ENCODE results near the gene FBN1. TPM values are rescaled to one million over a fixed set of nuclear protein-coding genes. Genes with fewer than 3 reads are reported as not detected.
A peak's percentile ranks its signal among the peaks of the same experiment; 100 is the strongest.

The FBN1 gene
- total and polyA plus RNA-seq, 2 donors (not counting 3 experiments of a cell fraction or from before 2014, with no cell fraction given), result 107 to 111 TPM

DNA sequence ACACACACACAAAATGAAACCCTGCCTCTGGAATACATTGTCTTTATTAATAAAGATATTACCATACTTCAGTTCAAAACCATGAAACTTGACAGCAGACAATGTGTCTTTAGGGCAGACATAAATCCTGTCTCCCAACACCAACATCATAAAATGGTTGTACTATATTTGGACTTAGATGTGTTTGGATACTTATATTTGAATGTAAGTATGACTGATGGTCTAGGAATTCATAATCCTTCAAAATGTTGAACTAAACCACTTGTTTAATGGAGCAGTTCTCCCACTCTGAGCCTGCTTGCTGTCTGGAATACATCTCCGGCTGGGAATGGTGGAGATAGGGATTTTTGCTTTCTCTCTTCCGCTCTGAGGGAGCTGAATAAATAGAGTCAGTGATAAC is 10.6 kb downstream of the FBN1 start:
- dilution Hi-C loops (cut with MboI; ENCODE audit: extremely low pct_ligation_motif_present, low sequenced_read_pairs), result no loop called here
- Histone ChIP-seq H4K20me1 (replicated peaks; ENCODE audit: control insufficient read depth, extremely low read depth, insufficient read depth, low read length) (no peaks in the 10 kb centered on the region), H3K27ac (ENCODE audit: insufficient read depth, low read depth, low read length) (no peak overlapping the region), H3K27me3 (ENCODE audit: control insufficient read depth in 2 of 2, insufficient read depth in 2 of 2, low read length in 2 of 2) (no peaks in the 10 kb centered on the region), H3K4me3 (replicated peaks in 1 of 3; ENCODE audit: insufficient read depth in 1 of 3, low read depth in 1 of 3, low read length in 3 of 3) (no peak overlapping the region), H3K4me1 (ENCODE audit: control insufficient read depth, extremely low read depth, insufficient read depth, low read length) (no peaks in the 10 kb centered on the region), H2AFZ (ENCODE audit: low read depth, low read length) (no peak overlapping the region), H3K4me2 (ENCODE audit: insufficient read depth, low read length) (no peak overlapping the region), H3K36me3 (ENCODE audit: control insufficient read depth in 2 of 2, extremely low read depth in 1 of 2, insufficient read depth in 2 of 2, low read length in 2 of 2) (peaks cover 0 to 3% of the 10 kb centered on the region in 2 experiments), H3K9ac (replicated peaks; ENCODE audit: extremely low read depth, insufficient read depth, low read length) (no peak overlapping the region), H3K9me1 (replicated peaks; ENCODE audit: control insufficient read depth, extremely low read depth, insufficient read depth, low read length) (no peaks in the 10 kb centered on the region), H3K79me2 (ENCODE audit: control insufficient read depth, insufficient read depth, low read length) (no peaks in the 10 kb centered on the region), H3K9me3 (replicated peaks; ENCODE audit: control insufficient read depth, insufficient read depth, low read length) (no peaks in the 10 kb centered on the region)
- no peak for FAIRE-seq
- TF ChIP-seq POLR2AphosphoS5 (IDR thresholded peaks at IDR 0.05; ENCODE audit: insufficient read depth, low read depth, low read length) (no peak), JUN (IDR thresholded peaks at IDR 0.05; ENCODE audit: borderline replicate concordance, insufficient read depth, insufficient read length, low read depth) (no peak), GATA2 (IDR thresholded peaks at IDR 0.05; ENCODE audit: insufficient read depth, insufficient read length, low read depth, low read length) (no peak), POLR2A (IDR thresholded peaks at IDR 0.05; ENCODE audit: low read depth, low read length) (no peak)
- TF ChIP-seq, protein P1, sequence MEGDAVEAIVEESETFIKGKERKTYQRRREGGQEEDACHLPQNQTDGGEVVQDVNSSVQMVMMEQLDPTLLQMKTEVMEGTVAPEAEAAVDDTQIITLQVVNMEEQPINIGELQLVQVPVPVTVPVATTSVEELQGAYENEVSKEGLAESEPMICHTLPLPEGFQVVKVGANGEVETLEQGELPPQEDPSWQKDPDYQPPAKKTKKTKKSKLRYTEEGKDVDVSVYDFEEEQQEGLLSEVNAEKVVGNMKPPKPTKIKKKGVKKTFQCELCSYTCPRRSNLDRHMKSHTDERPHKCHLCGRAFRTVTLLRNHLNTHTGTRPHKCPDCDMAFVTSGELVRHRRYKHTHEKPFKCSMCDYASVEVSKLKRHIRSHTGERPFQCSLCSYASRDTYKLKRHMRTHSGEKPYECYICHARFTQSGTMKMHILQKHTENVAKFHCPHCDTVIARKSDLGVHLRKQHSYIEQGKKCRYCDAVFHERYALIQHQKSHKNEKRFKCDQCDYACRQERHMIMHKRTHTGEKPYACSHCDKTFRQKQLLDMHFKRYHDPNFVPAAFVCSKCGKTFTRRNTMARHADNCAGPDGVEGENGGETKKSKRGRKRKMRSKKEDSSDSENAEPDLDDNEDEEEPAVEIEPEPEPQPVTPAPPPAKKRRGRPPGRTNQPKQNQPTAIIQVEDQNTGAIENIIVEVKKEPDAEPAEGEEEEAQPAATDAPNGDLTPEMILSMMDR (IDR thresholded peaks at IDR 0.05; ENCODE audit: extremely low read depth in 1 of 2, insufficient read depth in 1 of 2, low read depth in 1 of 2, low read length in 2 of 2), result no peak
- no TSS peak for BruUV-seq (replicated peaks)
- POLR2A ChIA-PET, result no interaction called here
- DNase-seq (ENCODE audit: low read depth, low spot score), result peak; percentile 59
- CTCF ChIA-PET, result interaction anchor here (2.2 to 2.3 kb wide), 2 partner anchors 10 to 127 kb away, joined by 5 to 9 read pairs; no protein-coding TSS in a partner anchor
- intact Hi-C loops (cut with micrococcal nuclease), result no loop called here

DNA sequence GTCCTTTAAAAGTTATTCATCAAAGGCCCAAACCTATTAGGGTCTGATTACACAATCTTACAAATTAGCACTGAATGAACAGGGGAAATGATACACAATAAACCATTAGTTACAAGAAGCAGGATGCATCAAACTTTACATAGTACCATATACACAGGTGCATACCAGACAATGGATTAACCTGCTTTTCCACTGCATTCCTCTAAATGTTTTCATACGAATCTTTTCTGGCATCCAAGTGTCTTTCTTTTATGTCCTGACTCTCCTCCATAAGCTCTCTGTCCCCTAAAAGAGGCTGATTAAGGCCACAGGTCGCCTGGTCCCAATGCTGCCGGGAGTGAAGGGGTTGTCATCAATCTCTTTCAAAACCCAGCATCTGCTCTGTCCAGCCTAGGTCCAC is 11.4 kb downstream of the FBN1 start:
- Histone ChIP-seq H2AFZ (ENCODE audit: low read depth, low read length) (no peak overlapping the region), H3K4me2 (ENCODE audit: insufficient read depth, low read length) (no peak overlapping the region), H3K4me3 (replicated peaks in 1 of 3; ENCODE audit: insufficient read depth in 1 of 3, low read depth in 1 of 3, low read length in 3 of 3) (no peak overlapping the region), H3K4me1 (ENCODE audit: control insufficient read depth, extremely low read depth, insufficient read depth, low read length) (no peaks in the 10 kb centered on the region), H3K9me1 (replicated peaks; ENCODE audit: control insufficient read depth, extremely low read depth, insufficient read depth, low read length) (no peaks in the 10 kb centered on the region), H3K27me3 (ENCODE audit: control insufficient read depth in 2 of 2, insufficient read depth in 2 of 2, low read length in 2 of 2) (no peaks in the 10 kb centered on the region), H3K9ac (replicated peaks; ENCODE audit: extremely low read depth, insufficient read depth, low read length) (no peak overlapping the region), H3K27ac (ENCODE audit: insufficient read depth, low read depth, low read length) (no peak overlapping the region), H3K79me2 (ENCODE audit: control insufficient read depth, insufficient read depth, low read length) (no peaks in the 10 kb centered on the region), H3K9me3 (replicated peaks; ENCODE audit: control insufficient read depth, insufficient read depth, low read length) (no peaks in the 10 kb centered on the region), H3K36me3 (ENCODE audit: control insufficient read depth in 2 of 2, extremely low read depth in 1 of 2, insufficient read depth in 2 of 2, low read length in 2 of 2) (peaks cover 0 to 3% of the 10 kb centered on the region in 2 experiments), H4K20me1 (replicated peaks; ENCODE audit: control insufficient read depth, extremely low read depth, insufficient read depth, low read length) (no peaks in the 10 kb centered on the region)
- no peak for FAIRE-seq
- ChIA-PET POLR2A (interaction anchor here (0.6 kb wide), 1 partner anchor 50 kb away, joined by 4 read pairs; no protein-coding TSS in a partner anchor), CTCF (interaction anchor here (0.6 to 2.3 kb wide), 4 partner anchors 9 to 126 kb away, joined by 3 to 9 read pairs (median 4); no protein-coding TSS in a partner anchor)
- BruUV-seq (replicated peaks), result no TSS peak
- intact Hi-C loops (cut with micrococcal nuclease) (no loop called here), dilution Hi-C loops (cut with MboI; ENCODE audit: extremely low pct_ligation_motif_present, low sequenced_read_pairs) (no loop called here)
- DNase-seq (ENCODE audit: low read depth, low spot score), result no peak
- TF ChIP-seq JUN (IDR thresholded peaks at IDR 0.05; ENCODE audit: borderline replicate concordance, insufficient read depth, insufficient read length, low read depth) (no peak), EZH2 (IDR thresholded peaks at IDR 0.05; ENCODE audit: borderline replicate concordance, low read depth, low read length, severe bottlenecking) (no peak), GATA2 (IDR thresholded peaks at IDR 0.05; ENCODE audit: insufficient read depth, insufficient read length, low read depth, low read length) (no peak), POLR2A (IDR thresholded peaks at IDR 0.05; ENCODE audit: low read depth, low read length) (no peak), MYC (IDR thresholded peaks at IDR 0.05; ENCODE audit: low read depth, low read length) (no peak), FOS (IDR thresholded peaks at IDR 0.05; ENCODE audit: borderline replicate concordance, insufficient read depth, low read length) (no peak), POLR2AphosphoS5 (IDR thresholded peaks at IDR 0.05; ENCODE audit: insufficient read depth, low read depth, low read length) (no peak)
- TF ChIP-seq, protein P2, sequence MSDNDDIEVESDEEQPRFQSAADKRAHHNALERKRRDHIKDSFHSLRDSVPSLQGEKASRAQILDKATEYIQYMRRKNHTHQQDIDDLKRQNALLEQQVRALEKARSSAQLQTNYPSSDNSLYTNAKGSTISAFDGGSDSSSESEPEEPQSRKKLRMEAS (IDR thresholded peaks at IDR 0.05; ENCODE audit: insufficient read depth, insufficient read length), result no peak
- TF ChIP-seq, protein P1 (IDR thresholded peaks at IDR 0.05; ENCODE audit: extremely low read depth in 1 of 2, insufficient read depth in 1 of 2, low read depth in 1 of 2, low read length in 2 of 2), result no peak

Data from endothelial cell of umbilical vein (primary cell).